Caco-2 (cell line): ENCODE results near the gene RPS15. TPM values are rescaled to one million over a fixed set of nuclear protein-coding genes. Genes with fewer than 3 reads are reported as not detected.

Experiments used
- BruUV-seq: library from RNA; stranded (reverse); fragments of 400-500 nt; replicated peaks from 2 replicates; lab custom pipeline; 2021; lab: Mats Ljungman, UMichigan
- CTCF ChIA-PET: fragments of 300-600 bp; sonication (Branson Sonifier 250); formaldehyde crosslinking; loops from one replicate; lab custom pipeline; 2022; ENCODE audit warnings: antibody characterized with exemption; lab: Charles Lee
- POLR2A ChIA-PET: fragments of 300-600 bp; sonication (Branson Sonifier 250); formaldehyde crosslinking; loops from one replicate; lab custom pipeline; 2022; ENCODE audit warnings: antibody characterized with exemption; lab: Charles Lee
- DNase-seq, 2 experiments: peaks; one replicate each; pipeline versions ENCODE4 v3.0.0 to v3.0.0-alpha.2; 2020 to 2022
- H3K27me3 ChIP-seq: replicated peaks from 2 replicates; pipeline ENCODE4 v1.6.0; 2011; ENCODE audit warnings: low read length; ENCODE audit not compliant: control insufficient read depth, insufficient read depth
- H3K36me3 ChIP-seq: 2 replicates; pipeline ENCODE4 v1.5.1; 2011; ENCODE audit warnings: low read length; ENCODE audit not compliant: control insufficient read depth, insufficient read depth
- H3K4me1 ChIP-seq: fragments of 250-450 bp; sonication (Bioruptor Pico); 2 replicates; pipeline ENCODE4 v1.5.1; 2020; ENCODE audit warnings: mild to moderate bottlenecking
- H3K4me3 ChIP-seq: 2 replicates; pipeline ENCODE4 v1.5.1; 2011; ENCODE audit warnings: low read depth, mild to moderate bottlenecking, control low read depth, low read length
- H3K9me3 ChIP-seq: fragments of 250-450 bp; sonication (Bioruptor Pico); 2 replicates; pipeline ENCODE4 v1.5.1; 2020; ENCODE audit warnings: mild to moderate bottlenecking, moderate library complexity
- H3K27ac Mint-ChIP-seq: one replicate; pipeline ENCODE4 v1.8.0; 2022; ENCODE audit warnings: mixed read lengths; ENCODE audit not compliant: unreplicated experiment
- H3K27me3 Mint-ChIP-seq: one replicate; pipeline ENCODE4 v1.8.0; 2022; ENCODE audit warnings: mixed read lengths; ENCODE audit not compliant: insufficient read depth, unreplicated experiment
- H3K36me3 Mint-ChIP-seq: one replicate; pipeline ENCODE4 v1.8.0; 2022; ENCODE audit warnings: mild to moderate bottlenecking, mixed read lengths; ENCODE audit not compliant: insufficient read depth, unreplicated experiment
- H3K4me1 Mint-ChIP-seq: one replicate; pipeline ENCODE4 v1.8.0; 2022; ENCODE audit warnings: low read depth, mixed read lengths; ENCODE audit not compliant: unreplicated experiment
- H3K4me3 Mint-ChIP-seq: one replicate; pipeline ENCODE4 v1.8.0; 2022; ENCODE audit warnings: mild to moderate bottlenecking, moderate library complexity, mixed read lengths; ENCODE audit not compliant: unreplicated experiment
- H3K9me3 Mint-ChIP-seq: one replicate; pipeline ENCODE4 v1.8.0; 2022; ENCODE audit warnings: mixed read lengths; ENCODE audit not compliant: unreplicated experiment
- intact Hi-C: fragments of 100-400 bp; cut with micrococcal nuclease; formaldehyde crosslinking; loops from one replicate; pipeline ENCODE4 v1.10.0; 2022; ENCODE audit not compliant: unreplicated experiment
- total RNA-seq: library from RNA; stranded (reverse); gene quantifications from 2 replicates; pipeline ENCODE4 v1.2.3, GENCODE V29; 2022
- TF ChIP-seq, protein P1 (sequence below), 2 experiments: fragments of 200-600 bp in 1 of 2; IDR thresholded peaks; 1 replicate in 1 of 2; 2 replicates in 1 of 2; pipeline versions ENCODE4 v1.5.1 to v1.8.0; 2011 to 2022; ENCODE audit warnings: antibody characterized with exemption in 1 of 2, control low read depth in 1 of 2, inconsistent platforms in 1 of 2, low read depth in 1 of 2, low read length in 1 of 2, mild to moderate bottlenecking in 1 of 2, moderate library complexity in 1 of 2; ENCODE audit not compliant: insufficient read depth in 1 of 2, severe bottlenecking in 1 of 2, unreplicated experiment in 1 of 2

Gene RPS15
- total RNA-seq, 1 experiment from 2014 or later: 1,192 TPM

DNA sequence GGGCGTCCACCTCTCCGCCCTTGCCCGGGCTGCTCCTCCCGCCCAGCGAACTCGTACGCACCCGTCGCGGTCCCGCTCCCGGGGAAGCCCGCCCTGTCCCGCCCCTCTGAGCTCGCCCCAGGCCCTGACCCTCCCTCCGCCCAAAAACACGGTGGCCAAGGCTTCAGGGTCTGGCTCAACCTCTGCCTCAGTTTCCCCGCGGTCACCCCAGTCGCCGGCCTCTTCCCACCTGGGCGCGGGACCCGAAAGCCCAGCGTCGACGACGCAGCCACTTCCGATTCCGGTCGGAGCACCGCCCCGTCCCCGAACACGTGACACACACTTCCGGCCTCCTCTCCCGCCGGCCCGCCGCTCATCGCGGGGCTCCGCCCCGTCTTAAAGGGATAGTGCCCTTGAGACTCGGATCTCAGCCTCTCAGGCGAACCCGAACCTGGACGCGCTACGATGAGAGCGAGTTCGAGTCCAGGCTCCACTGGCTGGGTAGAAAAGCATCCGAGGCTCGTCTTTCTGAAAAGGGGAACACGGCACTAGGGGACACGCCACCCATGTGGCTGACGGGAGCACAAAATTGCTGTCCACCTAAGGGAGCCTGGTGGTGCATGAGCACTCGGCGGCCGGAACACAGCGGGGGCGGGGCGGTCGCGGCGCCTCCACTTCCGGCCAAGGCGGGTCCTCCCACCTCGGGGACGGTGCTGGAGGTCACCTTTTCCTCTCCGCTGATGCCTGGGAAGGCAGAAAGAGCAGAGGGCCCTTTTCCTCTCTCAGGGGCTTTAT lies 40.9 kb downstream of the RPS15 start, which contains the start of gene C19orf25:
TSS of gene C19orf25 (minus strand) at position 282 of the 774 bp plus-strand sequence. CDS start 312 bp downstream, outside the sequence.
- DNase-seq: peak; percentile 93 to 94
- TF ChIP-seq, protein P1, sequence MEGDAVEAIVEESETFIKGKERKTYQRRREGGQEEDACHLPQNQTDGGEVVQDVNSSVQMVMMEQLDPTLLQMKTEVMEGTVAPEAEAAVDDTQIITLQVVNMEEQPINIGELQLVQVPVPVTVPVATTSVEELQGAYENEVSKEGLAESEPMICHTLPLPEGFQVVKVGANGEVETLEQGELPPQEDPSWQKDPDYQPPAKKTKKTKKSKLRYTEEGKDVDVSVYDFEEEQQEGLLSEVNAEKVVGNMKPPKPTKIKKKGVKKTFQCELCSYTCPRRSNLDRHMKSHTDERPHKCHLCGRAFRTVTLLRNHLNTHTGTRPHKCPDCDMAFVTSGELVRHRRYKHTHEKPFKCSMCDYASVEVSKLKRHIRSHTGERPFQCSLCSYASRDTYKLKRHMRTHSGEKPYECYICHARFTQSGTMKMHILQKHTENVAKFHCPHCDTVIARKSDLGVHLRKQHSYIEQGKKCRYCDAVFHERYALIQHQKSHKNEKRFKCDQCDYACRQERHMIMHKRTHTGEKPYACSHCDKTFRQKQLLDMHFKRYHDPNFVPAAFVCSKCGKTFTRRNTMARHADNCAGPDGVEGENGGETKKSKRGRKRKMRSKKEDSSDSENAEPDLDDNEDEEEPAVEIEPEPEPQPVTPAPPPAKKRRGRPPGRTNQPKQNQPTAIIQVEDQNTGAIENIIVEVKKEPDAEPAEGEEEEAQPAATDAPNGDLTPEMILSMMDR (IDR thresholded peaks at IDR 0.05; ENCODE audit: insufficient read depth in 1 of 2, low read depth in 1 of 2, low read length in 1 of 2, severe bottlenecking in 1 of 2, unreplicated experiment in 1 of 2): no peak
- no peaks in the 10 kb centered on the region for H3K4me1 ChIP-seq
- H3K36me3 ChIP-seq: no peaks in the 10 kb centered on the region; the same call in 1 of the 2 replicates
- intact Hi-C loops: no loop called here
- H3K9me3 ChIP-seq: no peaks in the 10 kb centered on the region
- Mint-ChIP-seq H3K4me1 (no peaks in the 10 kb centered on the region), H3K9me3 (no peaks in the 10 kb centered on the region), H3K27ac (peak within 1 kb of the TSS; percentile 89), H3K4me3 (peak within 1 kb of the TSS; percentile 90), H3K36me3 (peaks cover 22% of the 10 kb centered on the region), H3K27me3 (no peaks in the 10 kb centered on the region)
- BruUV-seq: no TSS peak
- H3K27me3 ChIP-seq: no peaks in the 10 kb centered on the region
- CTCF ChIA-PET: interaction anchor here (0.6 to 1.0 kb wide), 2 partner anchors 11 to 1484 kb away, joined by 3 read pairs; no protein-coding TSS in a partner anchor
- peak within 1 kb of the TSS; percentile 74 for H3K4me3 ChIP-seq
- POLR2A ChIA-PET: no interaction called here

DNA sequence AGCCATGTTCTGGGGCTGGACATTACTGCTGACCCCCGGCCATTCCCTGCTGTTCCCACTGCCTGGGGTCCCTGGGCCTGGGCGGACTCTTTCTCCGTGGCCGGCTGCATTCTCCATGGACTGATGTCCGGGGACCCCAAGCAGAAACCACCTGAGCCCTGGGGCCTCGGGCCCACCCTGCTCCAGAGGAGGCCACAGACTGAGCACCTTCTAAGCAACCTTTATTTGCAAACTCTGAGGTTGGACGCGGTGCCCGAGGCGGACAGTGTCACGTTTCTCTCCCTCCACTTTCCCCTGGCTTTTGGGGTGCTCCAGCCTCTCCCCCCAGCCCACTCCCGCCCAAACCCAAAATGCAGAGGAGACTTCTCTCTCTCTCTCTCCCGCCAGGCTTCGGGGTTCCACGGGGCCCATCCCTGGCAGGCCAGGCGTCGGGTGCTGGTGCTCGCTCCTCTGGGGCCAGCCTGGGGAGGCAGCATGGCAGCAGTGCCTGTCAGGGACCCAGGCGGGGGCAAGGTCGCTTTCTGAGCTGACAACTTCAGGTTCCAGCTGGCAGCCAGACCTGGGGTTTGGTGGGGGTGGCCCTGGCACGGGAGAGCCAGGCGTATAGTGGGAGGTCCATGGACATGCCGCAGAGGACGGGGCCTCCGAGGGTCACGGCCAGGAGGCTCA lies 43.2 kb downstream of the RPS15 start:
- no peak overlapping the region for H3K4me3 ChIP-seq
- Mint-ChIP-seq H3K4me3 (no peak overlapping the region), H3K9me3 (no peaks in the 10 kb centered on the region), H3K27me3 (no peaks in the 10 kb centered on the region), H3K36me3 (peaks cover 21% of the 10 kb centered on the region), H3K4me1 (no peaks in the 10 kb centered on the region), H3K27ac (no peak overlapping the region)
- H3K9me3 ChIP-seq: no peaks in the 10 kb centered on the region
- DNase-seq: no peak
- H3K4me1 ChIP-seq: no peaks in the 10 kb centered on the region
- ChIA-PET CTCF (no interaction called here), POLR2A (interaction anchor here (0.6 kb wide), 1 partner anchor 1795 kb away, joined by 5 read pairs; no protein-coding TSS in a partner anchor)
- intact Hi-C loops: no loop called here
- BruUV-seq: no TSS peak
- H3K36me3 ChIP-seq: no peaks in the 10 kb centered on the region; the same call in 1 of the 2 replicates
- no peaks in the 10 kb centered on the region for H3K27me3 ChIP-seq
- TF ChIP-seq, protein P1 (IDR thresholded peaks at IDR 0.05; ENCODE audit: insufficient read depth in 1 of 2, low read depth in 1 of 2, low read length in 1 of 2, severe bottlenecking in 1 of 2, unreplicated experiment in 1 of 2): no peak

DNA sequence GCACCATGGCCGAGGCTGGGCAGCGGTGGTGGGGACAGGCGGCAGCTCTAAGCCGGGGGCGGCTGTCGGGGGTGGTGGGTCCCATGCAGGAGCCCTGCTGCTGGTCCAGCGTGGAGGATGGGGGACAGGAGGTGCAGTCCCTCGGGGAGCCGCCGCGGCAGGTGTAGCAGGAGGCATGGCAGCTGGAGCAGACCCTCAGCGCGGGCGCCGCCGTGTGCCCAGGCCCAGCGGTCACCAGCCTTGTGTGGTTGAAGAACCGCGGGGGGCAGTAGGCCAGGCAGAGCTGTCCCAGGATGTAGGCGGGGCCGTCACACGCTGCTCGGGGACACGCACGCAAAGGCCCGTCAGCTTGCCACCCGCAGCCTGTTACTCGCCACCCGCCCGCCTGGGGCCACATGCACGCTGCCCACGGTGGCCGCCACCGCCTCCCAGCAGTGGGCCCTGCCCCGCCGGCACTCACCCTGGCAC lies 43.7 kb downstream of the RPS15 start:
- H3K36me3 ChIP-seq: no peaks in the 10 kb centered on the region
- Mint-ChIP-seq H3K27ac (no peak overlapping the region), H3K9me3 (no peaks in the 10 kb centered on the region), H3K27me3 (no peaks in the 10 kb centered on the region), H3K4me3 (no peak overlapping the region), H3K36me3 (peaks cover 21% of the 10 kb centered on the region), H3K4me1 (no peaks in the 10 kb centered on the region)
- intact Hi-C loops: no loop called here
- no peaks in the 10 kb centered on the region for H3K27me3 ChIP-seq
- BruUV-seq: no TSS peak
- H3K4me3 ChIP-seq: no peak overlapping the region
- CTCF ChIA-PET: no interaction called here
- H3K4me1 ChIP-seq: no peaks in the 10 kb centered on the region
- H3K9me3 ChIP-seq: no peaks in the 10 kb centered on the region
- DNase-seq: no peak
- TF ChIP-seq, protein P1 (IDR thresholded peaks at IDR 0.05; ENCODE audit: insufficient read depth in 1 of 2, low read depth in 1 of 2, low read length in 1 of 2, severe bottlenecking in 1 of 2, unreplicated experiment in 1 of 2): no peak
- POLR2A ChIA-PET: no interaction called here
